HepG2 (cell line): ENCODE measurements around the gene BTRC. TPM values are rescaled to one million over a fixed set of nuclear protein-coding genes. Genes with fewer than 3 reads are reported as not detected.

Source experiments
- ATAC-seq: fragments of 200-7000 bp; cut with Tn5 transposase; 3 replicates; pipeline ENCODE4 v1.9.1; 2020; ENCODE audit warnings: mild to moderate bottlenecking, moderate library complexity
- BruUV-seq: library from RNA; stranded (reverse); fragments of 400-500 nt; replicated peaks from 2 replicates; lab custom pipeline; 2021; lab: Mats Ljungman, UMichigan
- CTCF ChIA-PET: fragments of 300-600 bp; formaldehyde crosslinking; extraction: SDS; loops from one replicate; lab custom pipeline; 2021; ENCODE audit warnings: low total read pairs, inconsistent platforms, low intra/inter-chr PET ratio; lab: Yijun Ruan, JAX
- POLR2A ChIA-PET: fragments of 350-600 bp; sonication (Branson Sonifier 250); formaldehyde crosslinking; loops from one replicate; lab custom pipeline; 2020; ENCODE audit warnings: antibody characterized with exemption, inconsistent platforms; lab: Yijun Ruan, JAX
- DNase-seq: peaks from one replicate; pipeline ENCODE4 v3.0.0-alpha.2; 2015; ENCODE audit warnings: low spot score
- FAIRE-seq: peaks from 3 replicates; lab custom pipeline; 2011; peaks lifted over from hg19 to GRCh38; lab: Jason Lieb, UNC
- H2AFZ ChIP-seq: one replicate; pipeline ENCODE4 v1.6.1; 2011; ENCODE audit warnings: low read length, inconsistent platforms
- H3K27ac ChIP-seq: fragments of 300-600 bp; 3 replicates; pipeline ENCODE4 v1.8.0; 2011; ENCODE audit warnings: mixed run types, mild to moderate bottlenecking, mixed read lengths, low read length, inconsistent platforms; ENCODE audit not compliant: insufficient read depth; ENCODE audit errors: extremely low read length
- H3K27me3 ChIP-seq, 2 experiments: fragments of 200-600 bp in 1 of 2; 2 replicates in 1 of 2; 3 replicates in 1 of 2; pipeline versions ENCODE4 v1.6.0 to v1.8.0; 2011; ENCODE audit warnings: low read length in 2 of 2, mild to moderate bottlenecking in 2 of 2, moderate library complexity in 2 of 2, inconsistent platforms in 1 of 2; ENCODE audit not compliant: insufficient read depth in 2 of 2, control insufficient read depth in 1 of 2
- H3K36me3 ChIP-seq, 2 experiments: fragments of 200-600 bp in 1 of 2; replicated peaks in 1 of 2; 2 replicates in 1 of 2; 3 replicates in 1 of 2; pipeline versions ENCODE4 v1.5.1 to v1.8.0; 2011; ENCODE audit warnings: low read length in 2 of 2, inconsistent platforms in 1 of 2; ENCODE audit not compliant: insufficient read depth in 2 of 2, control insufficient read depth in 1 of 2
- H3K4me1 ChIP-seq: 2 replicates; pipeline ENCODE4 v1.5.1; 2012; ENCODE audit warnings: low read length, inconsistent platforms; ENCODE audit not compliant: insufficient read depth
- H3K4me2 ChIP-seq: 2 replicates; pipeline ENCODE4 v1.6.0; 2011; ENCODE audit warnings: low read depth, low read length, inconsistent platforms
- H3K4me3 ChIP-seq, 3 experiments: fragments of 200-600 bp in 1 of 3; sonication (generic), shearing (Covaris generic) in 1 of 3; replicated peaks in 1 of 3; 2 replicates each; pipeline ENCODE4 v1.5.1; 2011 to 2016; ENCODE audit warnings: low read length in 3 of 3, inconsistent platforms in 2 of 3, low read depth in 2 of 3, mild to moderate bottlenecking in 2 of 3, control low read depth in 1 of 3, mixed read lengths in 1 of 3; ENCODE audit not compliant: insufficient read depth in 1 of 3
- H3K79me2 ChIP-seq: one replicate; pipeline ENCODE4 v1.6.1; 2011; ENCODE audit warnings: low read length, inconsistent platforms; ENCODE audit not compliant: insufficient read depth
- H3K9ac ChIP-seq: 2 replicates; pipeline ENCODE4 v1.6.0; 2011; ENCODE audit warnings: mild to moderate bottlenecking, low read depth, low read length, inconsistent platforms; ENCODE audit not compliant: insufficient read depth
- H3K9me3 ChIP-seq: 2 replicates; pipeline ENCODE4 v1.5.1; 2012; ENCODE audit warnings: mild to moderate bottlenecking, low read length
- H4K20me1 ChIP-seq: 2 replicates; pipeline ENCODE4 v1.6.0; 2011; ENCODE audit warnings: inconsistent platforms, mild to moderate bottlenecking, low read length, moderate library complexity; ENCODE audit not compliant: insufficient read depth
- LCORL ChIP-seq, 2 experiments: fragments of 450-650 bp in 1 of 2; sonication (generic) in 1 of 2; formaldehyde crosslinking in 1 of 2; IDR thresholded peaks; 2 replicates each; pipeline versions ENCODE4 v1.5.0 to v1.6.1; 2017 to 2020; ENCODE audit warnings: antibody characterized with exemption in 1 of 2, missing genetic modification reagents in 1 of 2
- PAF1 ChIP-seq: IDR thresholded peaks from 2 replicates; pipeline ENCODE4 v1.6.1; 2016; ENCODE audit warnings: missing genetic modification reagents, missing compliant biosample characterization
- PCBP1 ChIP-seq: fragments of 200-400 bp; formaldehyde crosslinking; IDR thresholded peaks from 2 replicates; pipeline ENCODE4 v1.6.1; 2017; ENCODE audit warnings: mild to moderate bottlenecking, low read depth, low read length, borderline replicate concordance
- REPIN1 ChIP-seq: sonication (generic); formaldehyde crosslinking; IDR thresholded peaks from 2 replicates; pipeline ENCODE4 v1.8.0; 2022; ENCODE audit warnings: missing genetic modification reagents, low read depth, mild to moderate bottlenecking, borderline replicate concordance
- RFXANK ChIP-seq: IDR thresholded peaks from 2 replicates; pipeline ENCODE4 v1.6.1; 2016
- SIN3B ChIP-seq: fragments of 150-350 bp; IDR thresholded peaks from 2 replicates; pipeline ENCODE4 v1.6.1; 2014; ENCODE audit warnings: low read length
- SOX5 ChIP-seq: IDR thresholded peaks from 2 replicates; pipeline ENCODE4 v1.6.1; 2016; ENCODE audit warnings: borderline replicate concordance
- ZMYM4 ChIP-seq: sonication (generic); formaldehyde crosslinking; IDR thresholded peaks from 2 replicates; pipeline ENCODE4 v1.8.1; 2023; ENCODE audit warnings: mild to moderate bottlenecking, missing genetic modification reagents
- ZNF317 ChIP-seq: sonication (generic); formaldehyde crosslinking; IDR thresholded peaks from 2 replicates; pipeline ENCODE4 v1.5.0; 2020; ENCODE audit warnings: mild to moderate bottlenecking, missing genetic modification reagents
- ZNF33B ChIP-seq: sonication (generic); formaldehyde crosslinking; IDR thresholded peaks from 2 replicates; pipeline ENCODE4 v1.5.1; 2020; ENCODE audit warnings: mild to moderate bottlenecking, missing genetic modification reagents
- ZNF572 ChIP-seq: sonication (generic); formaldehyde crosslinking; IDR thresholded peaks from 2 replicates; pipeline ENCODE4 v1.5.1; 2020; ENCODE audit warnings: mild to moderate bottlenecking, missing genetic modification reagents
- ZSCAN20 ChIP-seq: sonication (generic); formaldehyde crosslinking; IDR thresholded peaks from 2 replicates; pipeline ENCODE4 v1.4.0; 2020; ENCODE audit warnings: missing genetic modification reagents, mild to moderate bottlenecking, borderline replicate concordance
- WGBS: methylation state at CpG from one replicate; pipeline ENCODE4 v1.1.6; 2017; ENCODE audit warnings: low lambda C conversion rate; 5-methylcytosine and 5-hydroxymethylcytosine counted together
- in situ Hi-C: cut with HindIII; loops from 2 replicates; pipeline ENCODE4 v1.10.0; 2017; ENCODE audit warnings: low pct_unique_long_range_greater_than_20kb; ENCODE audit not compliant: extremely low pct_ligation_motif_present
- intact Hi-C: fragments of 100-400 bp; cut with micrococcal nuclease; formaldehyde crosslinking; loops from one replicate; pipeline ENCODE4 v1.10.0; 2022; ENCODE audit not compliant: unreplicated experiment
- polyA plus RNA-seq, 8 experiments: library from polyadenylated mRNA; depleted of rRNA in 3 of 8; stranded (reverse) in 7 of 8; unstranded in 1 of 8; fragments of >200 nt; fragmentation: Illumina TruSeq in 4 of 8; extraction: Trizol in 4 of 8; gene quantifications; 2 replicates each; pipeline versions ENCODE4 v1.2.1 to v1.2.3, GENCODE V29; 2011 to 2016; ENCODE audit warnings: low read depth in 4 of 8, missing spikeins in 1 of 8, mixed read lengths in 1 of 8; ENCODE audit not compliant: insufficient read depth in 1 of 8
- total RNA-seq, 5 experiments: library from RNA; depleted of rRNA; stranded (reverse); fragments of >200 nt; fragmentation: Illumina TruSeq; extraction: Trizol; gene quantifications; 2 replicates each; pipeline ENCODE4 v1.2.3, GENCODE V29; 2016; ENCODE audit warnings: low read depth in 1 of 5
- TF ChIP-seq, protein P1 (sequence below): sonication (generic); formaldehyde crosslinking; IDR thresholded peaks from 2 replicates; pipeline ENCODE4 v1.9.0; 2021; ENCODE audit warnings: mild to moderate bottlenecking, missing genetic modification reagents
- TF ChIP-seq, protein P2 (sequence below): sonication (generic); formaldehyde crosslinking; IDR thresholded peaks from 2 replicates; pipeline ENCODE4 v1.8.0; 2022; ENCODE audit warnings: missing genetic modification reagents, mild to moderate bottlenecking, moderate library complexity, borderline replicate concordance

The BTRC gene
- total and polyA plus RNA-seq, 2 of the 13 experiments (the other 11 are each of a cell fraction or from before 2014, with no cell fraction given) = 12.0 to 14.4 TPM

DNA sequence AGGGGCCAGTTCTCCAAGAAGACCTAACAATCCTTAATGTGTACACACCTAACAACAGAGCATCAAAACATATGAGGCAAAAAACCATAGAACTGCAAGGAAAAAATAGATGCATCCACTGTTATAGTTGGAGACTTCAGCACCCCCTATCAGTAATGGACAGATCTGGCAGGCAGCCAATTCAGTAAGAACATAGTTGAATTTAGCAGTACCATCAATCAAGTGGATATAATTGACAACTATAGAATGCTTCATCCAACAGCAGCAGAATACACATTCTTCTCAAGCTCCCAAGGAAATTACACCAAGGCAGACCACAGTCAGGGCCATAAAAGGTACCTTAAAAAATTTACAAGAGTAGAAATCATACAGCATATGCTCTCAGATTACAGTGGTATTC, 191.9 kb downstream of the BTRC start (continued):
- no peak for TF ChIP-seq ZNF572 (CRISPR knock-in tag)
- no peak for TF ChIP-seq PCBP1
- TF ChIP-seq LCORL (IDR thresholded peaks at IDR 0.05) = peak; percentile 76; the same call in 1 of the 2 replicates
- no peak for TF ChIP-seq LCORL (CRISPR knock-in tag; IDR thresholded peaks at IDR 0.05)

DNA sequence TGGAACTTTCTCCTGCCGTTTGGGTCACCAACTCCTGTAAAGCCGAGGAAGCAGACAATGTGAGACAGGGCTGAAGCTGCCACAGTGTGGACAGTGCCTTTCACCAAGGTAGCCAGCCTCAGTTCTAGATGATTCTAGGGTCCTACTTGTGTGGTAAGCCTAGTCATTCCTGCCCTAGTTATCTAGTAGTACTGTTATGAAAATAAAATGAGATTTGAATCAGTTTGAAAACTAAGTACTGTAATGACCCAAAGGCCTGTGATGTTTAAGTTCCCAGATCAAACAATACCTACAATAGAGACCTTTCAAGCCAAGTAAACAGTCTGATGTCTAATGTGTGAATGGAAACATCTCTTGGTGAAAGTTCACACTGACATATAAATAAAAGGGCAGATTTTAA, 197.0 kb downstream of the BTRC start:
- in situ Hi-C loops (no loop called here), intact Hi-C loops (no loop called here)
- CTCF ChIA-PET = no interaction called here
- no peak for FAIRE-seq
- H3K27ac ChIP-seq = no peak overlapping the region
- no peak for DNase-seq
- H3K4me1 ChIP-seq = peaks cover 9% of the 10 kb centered on the region
- no peak overlapping the region for H2AFZ ChIP-seq
- H3K27me3 ChIP-seq = no peaks in the 10 kb centered on the region
- no TSS peak for BruUV-seq
- WGBS = 92% methylated on average over 2 of the region's 2 CpGs
- POLR2A ChIA-PET = no interaction called here
- no peak for ATAC-seq
- no peaks in the 10 kb centered on the region for H3K79me2 ChIP-seq
- peaks cover 3 to 7% of the 10 kb centered on the region in 2 experiments; a peak in 3 of 5 replicates for H3K36me3 ChIP-seq
- H3K4me2 ChIP-seq = no peak overlapping the region
- H3K9ac ChIP-seq = no peak overlapping the region
- H3K4me3 ChIP-seq = no peak overlapping the region
- no peaks in the 10 kb centered on the region for H4K20me1 ChIP-seq
- H3K9me3 ChIP-seq = no peaks in the 10 kb centered on the region
- no peak for TF ChIP-seq REPIN1 (CRISPR knock-in tag)
- no peak for TF ChIP-seq ZSCAN20 (CRISPR knock-in tag)
- TF ChIP-seq, protein P1, sequence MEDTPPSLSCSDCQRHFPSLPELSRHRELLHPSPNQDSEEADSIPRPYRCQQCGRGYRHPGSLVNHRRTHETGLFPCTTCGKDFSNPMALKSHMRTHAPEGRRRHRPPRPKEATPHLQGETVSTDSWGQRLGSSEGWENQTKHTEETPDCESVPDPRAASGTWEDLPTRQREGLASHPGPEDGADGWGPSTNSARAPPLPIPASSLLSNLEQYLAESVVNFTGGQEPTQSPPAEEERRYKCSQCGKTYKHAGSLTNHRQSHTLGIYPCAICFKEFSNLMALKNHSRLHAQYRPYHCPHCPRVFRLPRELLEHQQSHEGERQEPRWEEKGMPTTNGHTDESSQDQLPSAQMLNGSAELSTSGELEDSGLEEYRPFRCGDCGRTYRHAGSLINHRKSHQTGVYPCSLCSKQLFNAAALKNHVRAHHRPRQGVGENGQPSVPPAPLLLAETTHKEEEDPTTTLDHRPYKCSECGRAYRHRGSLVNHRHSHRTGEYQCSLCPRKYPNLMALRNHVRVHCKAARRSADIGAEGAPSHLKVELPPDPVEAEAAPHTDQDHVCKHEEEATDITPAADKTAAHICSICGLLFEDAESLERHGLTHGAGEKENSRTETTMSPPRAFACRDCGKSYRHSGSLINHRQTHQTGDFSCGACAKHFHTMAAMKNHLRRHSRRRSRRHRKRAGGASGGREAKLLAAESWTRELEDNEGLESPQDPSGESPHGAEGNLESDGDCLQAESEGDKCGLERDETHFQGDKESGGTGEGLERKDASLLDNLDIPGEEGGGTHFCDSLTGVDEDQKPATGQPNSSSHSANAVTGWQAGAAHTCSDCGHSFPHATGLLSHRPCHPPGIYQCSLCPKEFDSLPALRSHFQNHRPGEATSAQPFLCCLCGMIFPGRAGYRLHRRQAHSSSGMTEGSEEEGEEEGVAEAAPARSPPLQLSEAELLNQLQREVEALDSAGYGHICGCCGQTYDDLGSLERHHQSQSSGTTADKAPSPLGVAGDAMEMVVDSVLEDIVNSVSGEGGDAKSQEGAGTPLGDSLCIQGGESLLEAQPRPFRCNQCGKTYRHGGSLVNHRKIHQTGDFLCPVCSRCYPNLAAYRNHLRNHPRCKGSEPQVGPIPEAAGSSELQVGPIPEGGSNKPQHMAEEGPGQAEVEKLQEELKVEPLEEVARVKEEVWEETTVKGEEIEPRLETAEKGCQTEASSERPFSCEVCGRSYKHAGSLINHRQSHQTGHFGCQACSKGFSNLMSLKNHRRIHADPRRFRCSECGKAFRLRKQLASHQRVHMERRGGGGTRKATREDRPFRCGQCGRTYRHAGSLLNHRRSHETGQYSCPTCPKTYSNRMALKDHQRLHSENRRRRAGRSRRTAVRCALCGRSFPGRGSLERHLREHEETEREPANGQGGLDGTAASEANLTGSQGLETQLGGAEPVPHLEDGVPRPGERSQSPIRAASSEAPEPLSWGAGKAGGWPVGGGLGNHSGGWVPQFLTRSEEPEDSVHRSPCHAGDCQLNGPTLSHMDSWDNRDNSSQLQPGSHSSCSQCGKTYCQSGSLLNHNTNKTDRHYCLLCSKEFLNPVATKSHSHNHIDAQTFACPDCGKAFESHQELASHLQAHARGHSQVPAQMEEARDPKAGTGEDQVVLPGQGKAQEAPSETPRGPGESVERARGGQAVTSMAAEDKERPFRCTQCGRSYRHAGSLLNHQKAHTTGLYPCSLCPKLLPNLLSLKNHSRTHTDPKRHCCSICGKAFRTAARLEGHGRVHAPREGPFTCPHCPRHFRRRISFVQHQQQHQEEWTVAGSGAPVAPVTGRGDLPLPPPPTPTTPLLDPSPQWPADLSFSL (CRISPR knock-in tag) = no peak
- no peak for TF ChIP-seq SOX5 (CRISPR knock-in tag)
- no peak for TF ChIP-seq PAF1
- no peak for TF ChIP-seq SIN3B
- TF ChIP-seq ZMYM4 (CRISPR knock-in tag) = no peak
- no peak for TF ChIP-seq RFXANK (CRISPR knock-in tag)
- TF ChIP-seq ZNF317 (CRISPR knock-in tag) = no peak
- TF ChIP-seq, protein P2, sequence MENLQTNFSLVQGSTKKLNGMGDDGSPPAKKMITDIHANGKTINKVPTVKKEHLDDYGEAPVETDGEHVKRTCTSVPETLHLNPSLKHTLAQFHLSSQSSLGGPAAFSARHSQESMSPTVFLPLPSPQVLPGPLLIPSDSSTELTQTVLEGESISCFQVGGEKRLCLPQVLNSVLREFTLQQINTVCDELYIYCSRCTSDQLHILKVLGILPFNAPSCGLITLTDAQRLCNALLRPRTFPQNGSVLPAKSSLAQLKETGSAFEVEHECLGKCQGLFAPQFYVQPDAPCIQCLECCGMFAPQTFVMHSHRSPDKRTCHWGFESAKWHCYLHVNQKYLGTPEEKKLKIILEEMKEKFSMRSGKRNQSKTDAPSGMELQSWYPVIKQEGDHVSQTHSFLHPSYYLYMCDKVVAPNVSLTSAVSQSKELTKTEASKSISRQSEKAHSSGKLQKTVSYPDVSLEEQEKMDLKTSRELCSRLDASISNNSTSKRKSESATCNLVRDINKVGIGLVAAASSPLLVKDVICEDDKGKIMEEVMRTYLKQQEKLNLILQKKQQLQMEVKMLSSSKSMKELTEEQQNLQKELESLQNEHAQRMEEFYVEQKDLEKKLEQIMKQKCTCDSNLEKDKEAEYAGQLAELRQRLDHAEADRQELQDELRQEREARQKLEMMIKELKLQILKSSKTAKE (CRISPR knock-in tag) = no peak
- no peak for TF ChIP-seq ZNF33B (CRISPR knock-in tag)
